CD4-positive, alpha-beta T cell treated with Interleukin-15 for 4 hours (primary cell): ENCODE measurements around the gene INAVA.

ENCODE experiments used
- DNase-seq: peaks from one replicate; pipeline ENCODE4 v3.0.0-alpha.2; 2020; ENCODE audit warnings: low spot score

INAVA gene, protein sequence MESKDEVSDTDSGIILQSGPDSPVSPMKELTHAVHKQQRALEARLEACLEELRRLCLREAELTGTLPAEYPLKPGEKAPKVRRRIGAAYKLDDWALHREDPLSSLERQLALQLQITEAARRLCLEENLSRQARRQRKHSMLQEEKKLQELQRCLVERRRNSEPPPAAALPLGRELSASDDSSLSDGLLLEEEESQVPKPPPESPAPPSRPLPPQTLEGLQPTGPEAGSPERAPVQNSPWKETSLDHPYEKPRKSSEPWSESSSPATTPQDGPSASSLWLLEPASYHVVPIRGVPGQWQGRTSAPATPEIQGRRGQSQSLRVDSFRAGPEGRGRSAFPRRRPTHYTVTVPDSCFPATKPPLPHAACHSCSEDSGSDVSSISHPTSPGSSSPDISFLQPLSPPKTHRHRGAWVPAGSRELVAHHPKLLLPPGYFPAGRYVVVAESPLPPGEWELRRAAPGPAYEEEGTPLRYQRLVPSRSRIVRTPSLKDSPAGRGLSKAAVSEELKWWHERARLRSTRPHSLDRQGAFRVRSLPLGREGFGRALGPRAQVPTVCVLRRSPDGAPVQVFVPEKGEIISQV

DNA sequence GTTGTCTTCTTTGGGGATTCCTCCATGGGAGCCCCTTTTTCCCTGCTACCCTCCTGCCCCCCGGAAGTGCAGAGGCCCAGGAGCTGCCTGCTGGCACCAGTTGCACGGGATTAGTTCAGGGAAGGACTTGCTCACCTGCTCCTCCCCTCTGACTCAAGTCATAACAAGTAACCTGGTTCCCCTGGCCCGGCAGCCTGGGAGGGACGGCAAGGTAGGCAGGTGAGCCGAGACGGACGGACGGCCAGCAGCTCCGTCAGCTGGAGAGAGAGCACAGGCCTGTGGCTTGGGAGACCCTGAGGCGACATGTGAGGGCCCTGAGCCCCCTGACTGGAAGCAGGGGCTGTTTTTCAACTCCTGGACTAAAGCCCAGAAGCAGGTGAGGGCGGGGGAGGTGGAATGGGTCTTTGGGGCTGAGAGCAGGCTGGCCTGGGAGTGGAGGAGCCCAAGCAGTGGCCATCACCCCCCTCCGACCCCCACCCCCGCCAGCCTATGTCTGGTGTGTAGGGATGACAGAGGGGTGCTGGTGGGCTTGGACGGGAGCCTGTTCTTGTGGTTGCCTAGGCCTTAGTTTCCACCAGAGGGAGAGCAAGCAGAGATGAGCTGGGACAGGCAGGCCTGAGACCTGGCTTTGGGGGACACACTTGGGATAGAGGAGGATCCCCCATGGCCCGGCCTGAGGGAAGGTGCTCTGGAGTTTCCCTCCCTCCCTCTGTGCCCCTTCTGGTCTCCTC lies at the start of gene INAVA:
TSS of gene INAVA (plus strand) at position 189 of the 731 bp plus-strand sequence. CDS start 3,501 bp downstream, outside the sequence.
- no peak for DNase-seq

DNA sequence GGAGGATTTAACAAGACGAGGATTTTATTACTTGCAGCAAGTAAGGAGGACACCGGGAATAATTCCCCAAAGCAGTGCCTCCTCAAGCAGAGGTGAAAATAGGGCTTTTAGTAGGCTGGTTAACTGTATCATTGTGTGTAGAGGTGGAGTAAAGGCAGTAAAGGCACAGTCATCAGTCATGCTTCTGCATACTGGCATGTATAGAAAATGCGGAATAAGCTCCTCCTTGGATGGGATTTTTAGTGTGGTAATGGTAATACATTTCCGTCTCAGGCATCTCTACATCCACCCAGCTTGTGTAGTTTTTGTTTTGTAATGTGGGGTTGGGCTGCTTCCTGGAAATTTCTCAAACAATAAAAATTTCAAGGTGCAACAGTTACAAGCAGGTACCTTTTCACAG lies 49.3 kb upstream of the INAVA start:
- no peak for DNase-seq

DNA sequence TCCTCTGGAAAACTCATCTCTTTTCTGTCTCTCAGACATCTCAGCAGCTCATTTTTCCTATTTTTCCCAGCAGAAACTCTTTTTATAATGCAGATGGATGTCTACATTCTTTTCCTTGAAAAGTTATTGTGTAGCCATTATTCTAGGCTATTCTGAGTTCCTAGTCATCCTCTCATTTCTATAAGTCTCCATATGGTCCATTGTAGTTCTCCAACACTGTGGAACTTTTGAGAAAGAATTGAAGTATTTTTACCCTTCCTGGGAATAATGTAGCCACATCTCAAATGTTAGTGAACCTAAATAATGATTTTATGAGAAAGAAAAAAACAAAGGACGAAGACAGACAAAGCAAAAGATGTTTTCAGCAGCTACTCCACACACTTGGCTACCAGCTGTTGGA lies 48.3 kb upstream of the INAVA start:
- no peak for DNase-seq

DNA sequence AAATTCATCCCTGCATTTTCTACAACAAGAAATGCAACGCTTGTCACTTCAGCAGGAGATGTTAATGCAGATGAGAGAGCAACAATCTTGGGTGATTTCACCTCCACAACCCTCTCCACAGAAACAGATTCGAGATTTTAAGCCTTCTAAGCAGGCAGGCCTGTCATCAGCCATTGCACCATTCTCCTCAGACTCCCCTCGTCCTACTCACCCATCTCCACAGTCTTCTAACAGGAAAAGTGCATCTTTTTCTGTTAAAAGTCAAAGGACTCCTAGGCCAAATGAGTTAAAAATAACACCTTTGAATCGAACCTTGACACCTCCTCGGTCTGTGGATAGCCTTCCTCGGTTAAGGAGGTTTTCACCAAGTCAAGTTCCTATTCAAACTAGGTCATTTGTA lies 45.3 kb upstream of the INAVA start:
- DNase-seq: no peak

DNA sequence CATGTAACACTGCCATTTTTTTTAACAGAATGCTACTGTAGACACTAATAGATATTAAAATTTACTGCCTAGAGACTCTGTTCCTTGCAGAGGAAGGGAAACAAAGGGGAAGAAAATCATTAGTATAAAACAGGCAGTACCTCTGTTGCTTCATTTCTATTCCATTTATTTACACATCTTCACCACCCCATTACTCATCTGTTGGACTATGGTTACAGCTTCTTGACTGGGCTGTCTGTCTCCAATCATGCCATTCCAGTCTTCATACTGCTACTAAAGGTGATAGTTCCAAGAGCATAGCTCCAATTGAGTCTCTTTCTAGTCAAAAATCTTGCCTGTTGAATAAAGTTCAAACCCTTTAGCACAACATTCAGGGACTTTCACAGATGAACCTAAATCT lies 44.1 kb upstream of the INAVA start:
- DNase-seq: no peak

DNA sequence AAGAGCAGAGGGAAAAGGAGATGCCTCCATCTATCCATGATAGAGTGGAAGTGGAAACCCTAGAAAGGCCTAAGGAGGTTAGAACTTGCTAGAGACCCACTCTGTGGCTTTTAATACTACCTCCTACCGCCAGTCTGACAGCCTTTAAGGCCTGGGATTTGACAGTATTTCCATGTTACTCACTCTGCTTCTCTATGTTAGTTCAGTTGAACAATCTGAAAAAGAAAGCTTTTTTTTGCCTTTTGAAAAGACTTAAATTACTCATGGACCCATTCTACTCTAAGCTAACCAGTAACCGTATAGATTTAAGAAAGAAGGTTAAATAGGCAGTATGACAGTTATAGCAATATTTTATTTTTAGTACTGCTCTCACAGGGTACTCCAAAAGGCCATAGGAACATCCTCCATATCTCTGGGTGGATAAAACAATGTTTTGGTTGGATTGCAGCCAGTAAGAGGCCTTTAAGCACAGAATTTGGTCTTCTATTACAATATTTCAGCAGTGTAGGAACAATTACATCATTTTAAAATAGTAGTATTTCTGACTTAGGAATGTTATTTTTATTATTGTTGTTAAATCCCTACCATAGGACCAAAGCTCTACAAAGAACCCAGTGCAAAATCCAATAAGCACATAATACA lies 37.9 kb upstream of the INAVA start:
- DNase-seq: no peak

DNA sequence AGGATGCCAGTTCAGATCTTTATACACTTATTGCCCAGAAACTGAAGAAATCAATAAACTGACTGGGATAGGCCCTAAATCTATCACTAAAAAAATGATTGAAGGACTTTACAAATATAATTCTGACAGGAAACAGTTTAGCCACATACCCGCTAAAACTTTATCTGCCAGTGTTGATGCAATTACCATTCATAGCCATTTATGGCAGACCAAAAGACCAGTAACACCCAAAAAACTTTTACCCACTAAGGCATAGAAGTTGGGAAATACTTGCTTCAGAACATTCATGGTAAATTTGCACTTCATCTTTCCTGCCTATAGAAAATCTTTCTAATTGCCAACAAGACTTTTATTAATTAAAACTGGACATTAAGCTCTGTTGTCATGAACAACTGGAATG lies 36.9 kb upstream of the INAVA start:
- DNase-seq: no peak

DNA sequence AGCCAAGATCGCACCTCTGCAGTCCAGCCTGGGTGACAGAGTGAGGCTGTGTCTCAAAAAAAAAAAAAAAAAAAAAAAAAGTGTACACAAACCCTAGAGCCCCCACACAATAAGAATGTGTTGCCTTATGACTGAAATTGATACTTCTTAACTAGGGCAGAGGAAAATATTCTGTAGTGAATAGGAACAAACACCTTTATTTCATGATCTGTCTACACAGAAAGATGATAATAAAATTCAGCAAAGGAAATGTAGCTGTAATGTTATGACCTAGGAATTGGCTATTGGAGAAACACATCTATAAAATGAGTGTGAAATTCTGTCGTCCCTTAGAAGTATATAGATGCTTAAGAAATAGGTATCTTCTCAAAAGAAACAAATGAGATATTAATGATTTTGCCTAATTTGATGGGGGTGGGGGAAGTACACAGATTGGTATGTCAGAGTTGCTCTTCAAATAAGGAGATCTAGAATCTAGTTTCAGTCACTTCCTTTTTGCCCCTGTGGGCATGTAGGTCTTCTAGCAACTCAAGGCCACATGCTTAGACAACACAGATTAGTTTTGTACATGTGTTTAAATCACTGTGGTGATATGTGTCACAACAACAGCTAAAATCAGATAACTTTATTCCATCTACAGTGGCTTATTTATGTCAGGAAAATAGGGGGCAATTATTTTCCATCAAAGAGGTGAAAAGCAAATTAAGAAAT lies 32.6 kb upstream of the INAVA start:
- peak; percentile 39 for DNase-seq

DNA sequence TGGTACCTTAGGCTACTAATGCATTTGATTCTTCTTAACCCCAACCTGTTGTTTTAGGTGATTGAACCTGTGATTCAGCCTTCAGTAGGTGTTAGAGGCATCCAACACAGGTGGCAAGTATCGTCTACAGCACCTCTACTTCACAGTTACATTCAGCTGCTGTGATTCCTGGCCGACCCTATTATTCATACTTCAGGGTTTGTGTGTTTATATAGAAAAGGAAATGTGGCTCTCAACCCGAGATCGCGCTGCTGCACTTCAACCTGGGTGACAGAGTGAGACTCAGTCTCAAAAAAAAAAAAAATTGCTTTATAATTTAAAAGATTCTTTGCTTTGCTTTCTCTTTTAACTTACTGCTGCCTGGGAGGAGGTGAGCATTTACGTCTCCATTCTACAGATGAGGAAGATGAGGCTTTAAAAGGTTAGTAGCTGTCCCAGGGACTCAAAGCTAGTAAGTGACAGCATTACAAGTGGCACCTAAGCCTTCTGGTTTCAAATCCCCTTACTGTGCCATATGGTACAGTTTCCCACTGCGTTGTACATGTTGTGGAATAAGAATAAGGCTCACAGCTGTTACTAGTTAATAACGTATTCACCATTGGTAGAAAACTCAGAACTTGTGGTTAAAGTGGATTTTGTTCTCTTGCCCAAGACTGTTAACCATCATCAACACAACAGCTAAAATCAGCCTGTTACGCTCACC lies 31.8 kb upstream of the INAVA start:
- peak; percentile 50 for DNase-seq

DNA sequence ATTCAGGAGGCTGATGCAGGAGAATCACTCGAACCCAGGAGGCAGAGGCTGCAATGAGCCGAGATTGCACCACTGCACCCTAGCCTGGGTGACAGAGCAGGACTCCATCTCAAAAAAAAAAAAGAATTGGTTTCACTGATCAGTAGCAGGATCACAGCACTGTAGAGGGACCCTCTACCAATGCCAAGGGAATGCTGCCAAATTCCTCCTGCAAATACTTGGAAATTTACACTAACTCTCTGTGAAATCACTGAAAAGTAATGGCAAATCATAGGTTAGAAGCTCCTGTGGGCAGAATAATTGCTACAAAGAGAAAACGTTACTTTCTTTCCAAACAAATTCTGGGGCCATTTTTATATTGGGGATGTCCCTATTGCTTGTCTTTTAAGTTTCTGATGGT lies 28.6 kb upstream of the INAVA start:
- DNase-seq: no peak

DNA sequence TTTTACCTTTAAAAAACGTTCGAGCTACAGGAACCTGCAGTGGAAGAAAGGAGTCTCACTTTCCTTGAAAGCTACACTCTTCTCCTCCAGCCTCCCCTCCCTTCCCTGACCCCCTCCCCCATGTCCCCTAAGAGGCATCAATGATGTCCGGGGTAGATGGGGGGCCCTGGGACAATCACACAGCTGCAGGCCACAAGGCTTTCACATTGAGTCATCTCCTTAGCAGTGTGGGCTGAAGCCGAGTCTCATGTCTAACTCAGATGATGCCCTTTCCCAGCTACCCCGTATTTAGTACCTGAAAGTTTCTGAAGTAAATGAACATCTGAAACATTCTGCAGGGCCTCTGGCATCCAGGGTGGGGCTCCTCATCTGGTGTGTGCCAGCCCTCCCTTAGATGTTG lies 28.2 kb upstream of the INAVA start:
- DNase-seq: no peak

DNA sequence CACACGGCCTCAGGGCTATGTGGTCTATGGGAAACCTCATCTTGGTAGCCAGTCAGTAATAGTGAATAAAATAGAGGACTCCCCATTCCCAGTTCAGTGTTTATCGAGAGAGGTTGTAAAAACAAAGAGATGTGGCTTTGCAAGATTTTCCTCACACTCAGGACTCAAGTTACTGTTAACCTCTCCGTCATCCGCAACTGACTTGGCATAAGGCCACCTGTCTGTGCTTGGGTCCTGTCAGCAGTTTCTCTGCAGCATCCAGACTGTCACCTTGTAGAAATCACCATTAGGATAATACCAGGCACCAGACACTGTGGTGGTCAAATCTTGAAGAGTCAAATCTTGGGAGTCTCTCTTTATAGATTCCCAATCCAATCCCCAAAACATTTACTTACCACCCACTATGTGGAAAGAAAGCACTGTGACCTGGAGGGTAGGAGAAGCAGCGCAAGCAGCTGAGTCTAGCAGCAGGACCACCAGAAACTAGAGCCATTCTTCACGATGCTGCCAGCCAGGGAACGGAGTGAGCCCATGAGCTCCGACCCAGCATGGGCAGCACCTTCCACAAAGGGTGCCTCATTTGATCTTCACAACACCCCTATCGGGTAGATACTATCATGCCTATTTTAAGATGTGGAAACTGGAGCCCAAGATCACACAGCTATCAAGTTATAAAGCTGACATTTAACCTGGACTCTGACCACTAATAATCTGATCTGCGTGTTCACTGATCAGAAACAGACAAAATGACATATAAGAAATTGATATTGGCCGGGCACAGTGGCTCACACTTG lies 27.5 kb upstream of the INAVA start:
- DNase-seq: no peak

DNA sequence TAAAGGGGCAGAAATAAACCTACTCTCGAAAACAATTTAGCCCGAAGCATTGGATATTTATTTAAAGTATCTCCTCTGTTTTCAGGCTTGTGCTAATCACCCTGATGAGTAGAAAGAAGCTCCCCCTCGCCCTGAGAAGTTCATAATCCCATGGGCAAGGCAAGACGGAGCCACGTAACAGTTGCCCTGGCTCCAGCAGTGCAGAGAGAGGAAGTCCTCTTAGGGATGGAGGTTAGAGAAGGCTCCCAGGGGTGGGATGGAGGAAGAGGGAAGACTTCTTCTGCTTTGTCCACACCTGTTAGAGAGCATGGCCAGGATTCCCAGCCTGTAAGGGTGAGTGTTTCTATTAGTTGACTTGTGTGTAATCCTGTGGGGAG lies 25.3 kb upstream of the INAVA start:
- DNase-seq: no peak

DNA sequence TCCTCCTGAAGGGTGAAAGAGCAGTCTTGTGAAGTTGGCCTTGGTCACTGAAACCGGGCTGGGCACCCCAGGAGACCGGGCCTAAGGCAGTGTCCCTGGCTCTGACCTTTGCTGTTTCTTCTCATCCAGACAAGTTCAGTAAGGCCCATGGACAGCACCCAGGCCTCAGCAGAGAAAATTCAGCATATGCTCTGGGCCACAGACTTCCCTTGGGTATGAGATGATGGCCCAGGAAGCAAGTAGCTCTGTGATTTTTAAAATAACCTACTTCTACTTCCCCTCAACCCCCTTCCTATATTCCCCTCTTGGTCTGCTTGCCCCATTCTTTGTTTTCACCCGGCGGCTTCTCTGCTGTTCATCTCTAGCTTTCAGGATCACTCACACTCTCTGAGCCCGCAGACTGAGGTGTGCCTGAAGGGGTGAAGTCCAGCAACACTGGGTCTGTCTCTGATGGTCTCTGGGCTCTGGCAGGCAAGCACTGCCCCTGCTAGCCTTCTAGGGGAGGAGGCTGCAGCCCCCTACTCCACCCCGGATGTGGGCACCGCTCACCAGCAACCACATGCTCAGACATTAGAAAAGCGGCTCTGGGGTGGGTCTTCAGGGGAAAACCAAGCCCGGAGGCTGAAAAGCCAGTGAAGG lies 24.8 kb upstream of the INAVA start:
- peak; percentile 37 for DNase-seq

DNA sequence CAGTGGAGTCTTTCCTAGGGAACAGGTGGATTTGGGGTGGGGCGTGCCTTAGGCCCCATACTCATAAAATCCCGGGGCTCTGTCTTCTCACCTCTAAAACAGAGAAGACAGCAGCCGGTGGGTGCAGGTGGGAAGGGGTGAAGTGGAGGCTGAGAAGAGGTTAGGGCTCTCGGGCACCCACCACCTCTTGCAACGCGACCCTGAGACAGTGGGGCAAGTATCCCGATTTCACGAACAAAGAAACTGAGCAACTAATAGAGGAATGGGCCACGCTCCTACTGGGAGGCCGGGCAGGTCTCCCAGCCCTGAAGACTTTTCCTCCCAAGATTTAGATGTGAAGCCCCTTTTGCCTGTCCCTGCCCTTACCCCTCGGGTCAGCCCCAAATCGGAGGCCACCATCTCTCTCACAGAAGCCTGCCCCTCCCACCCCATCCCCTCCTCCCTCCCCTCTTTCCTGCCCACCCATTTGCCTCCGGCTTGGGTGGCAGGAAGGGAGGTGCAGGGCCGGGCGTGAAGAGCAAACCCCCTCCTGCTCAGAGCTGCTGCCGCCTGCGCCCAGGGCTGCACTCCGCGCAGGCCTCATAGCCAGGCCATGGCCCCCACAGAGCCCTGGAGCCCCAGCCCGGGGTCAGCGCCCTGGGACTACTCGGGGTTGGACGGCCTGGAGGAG lies 22.1 kb upstream of the INAVA start, which contains the start of gene GPR25:
TSS of gene GPR25 (plus strand) at position 536 of the 670 bp plus-strand sequence. CDS start at position 593, 57 bp downstream.
- no peak for DNase-seq

DNA sequence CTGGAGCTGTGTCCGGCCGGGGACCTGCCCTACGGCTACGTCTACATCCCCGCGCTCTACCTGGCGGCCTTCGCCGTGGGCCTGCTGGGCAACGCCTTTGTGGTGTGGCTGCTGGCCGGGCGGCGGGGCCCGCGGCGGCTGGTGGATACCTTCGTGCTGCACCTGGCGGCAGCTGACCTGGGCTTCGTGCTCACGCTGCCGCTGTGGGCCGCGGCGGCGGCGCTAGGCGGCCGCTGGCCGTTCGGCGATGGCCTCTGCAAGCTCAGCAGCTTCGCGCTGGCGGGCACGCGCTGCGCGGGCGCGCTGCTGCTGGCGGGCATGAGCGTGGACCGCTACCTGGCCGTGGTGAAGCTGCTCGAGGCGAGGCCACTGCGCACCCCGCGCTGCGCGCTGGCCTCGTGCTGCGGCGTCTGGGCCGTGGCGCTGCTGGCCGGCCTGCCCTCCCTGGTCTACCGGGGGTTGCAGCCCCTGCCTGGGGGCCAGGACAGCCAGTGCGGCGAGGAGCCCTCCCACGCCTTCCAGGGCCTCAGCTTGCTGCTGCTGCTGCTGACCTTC lies 21.5 kb upstream of the INAVA start:
- no peak for DNase-seq

DNA sequence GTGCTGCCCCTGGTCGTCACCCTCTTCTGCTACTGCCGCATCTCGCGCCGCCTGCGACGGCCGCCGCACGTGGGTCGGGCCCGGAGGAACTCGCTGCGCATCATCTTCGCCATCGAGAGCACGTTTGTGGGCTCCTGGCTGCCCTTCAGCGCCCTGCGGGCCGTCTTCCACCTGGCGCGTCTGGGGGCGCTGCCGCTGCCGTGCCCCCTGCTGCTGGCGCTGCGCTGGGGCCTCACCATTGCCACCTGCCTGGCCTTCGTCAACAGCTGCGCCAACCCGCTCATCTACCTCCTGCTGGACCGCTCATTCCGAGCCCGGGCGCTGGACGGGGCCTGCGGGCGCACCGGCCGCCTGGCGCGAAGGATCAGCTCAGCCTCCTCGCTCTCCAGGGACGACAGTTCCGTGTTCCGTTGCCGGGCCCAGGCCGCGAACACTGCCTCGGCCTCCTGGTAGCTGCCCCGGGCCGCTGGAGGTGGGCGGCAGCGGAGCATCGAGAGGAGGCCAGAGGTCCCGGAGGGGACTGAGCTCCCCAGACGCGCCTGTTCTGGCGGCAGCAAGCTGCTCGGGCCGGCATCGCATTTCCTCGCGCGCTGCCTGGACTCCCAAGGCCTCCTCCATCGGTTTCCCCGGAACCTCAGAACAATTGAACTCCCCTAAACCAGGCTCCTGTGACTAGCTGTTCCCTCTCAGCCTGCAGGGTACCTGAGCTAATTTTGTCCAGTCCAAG lies 20.9 kb upstream of the INAVA start:
- no peak for DNase-seq

DNA sequence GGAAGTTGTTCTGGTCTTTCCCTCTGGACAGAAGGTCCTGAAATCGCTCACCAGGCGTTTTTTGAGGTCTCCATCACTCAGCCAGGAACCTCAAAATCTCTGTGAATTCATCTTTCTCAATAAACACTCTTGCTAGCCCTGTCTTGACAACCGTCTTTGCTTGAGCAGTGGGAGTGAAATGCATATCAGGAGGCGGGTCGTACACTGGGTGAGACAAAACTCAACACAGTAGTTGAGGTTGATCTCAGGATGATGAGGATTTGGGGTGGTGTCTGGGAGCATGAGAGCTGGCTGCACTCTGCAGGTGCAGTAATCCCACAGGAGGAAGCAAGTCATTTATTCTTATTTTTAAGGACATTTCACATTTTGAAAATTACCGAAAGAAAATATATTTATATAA lies 20.0 kb upstream of the INAVA start:
- DNase-seq: no peak
